MM.1S (cell line): ENCODE measurements around the gene CFI.

Experiments
- DNase-seq: peaks from one replicate; pipeline ENCODE4 v3.0.0-alpha.2; 2015
- H2AFZ ChIP-seq: fragments of 300-600 bp; sonication (generic); 2 replicates; pipeline ENCODE4 v1.6.0; 2016; ENCODE audit warnings: antibody characterized with exemption, low read length
- H3F3A ChIP-seq: fragments of 300-600 bp; sonication (generic); 2 replicates; pipeline ENCODE4 v1.6.1; 2016; ENCODE audit warnings: mild to moderate bottlenecking, antibody characterized with exemption, low read length, moderate library complexity, mixed read lengths; ENCODE audit not compliant: insufficient read depth
- H3K27ac ChIP-seq: fragments of 300-600 bp; sonication (generic); 2 replicates; pipeline ENCODE4 v1.5.1; 2016; ENCODE audit warnings: mild to moderate bottlenecking, low read length
- H3K27me3 ChIP-seq: fragments of 300-600 bp; sonication (generic); replicated peaks from 2 replicates; pipeline ENCODE4 v1.6.0; 2016; ENCODE audit warnings: low read length; ENCODE audit not compliant: insufficient read depth
- H3K36me3 ChIP-seq: fragments of 300-600 bp; sonication (generic); replicated peaks from 2 replicates; pipeline ENCODE4 v1.6.1; 2016; ENCODE audit warnings: mild to moderate bottlenecking, low read length, mixed read lengths; ENCODE audit not compliant: insufficient read depth
- H3K4me1 ChIP-seq: fragments of 300-600 bp; sonication (generic); 2 replicates; pipeline ENCODE4 v1.6.1; 2016; ENCODE audit warnings: low read length, mixed read lengths
- H3K4me2 ChIP-seq: fragments of 300-600 bp; sonication (generic); 2 replicates; pipeline ENCODE4 v1.6.0; 2016; ENCODE audit warnings: low read depth, low read length
- H3K4me3 ChIP-seq: fragments of 300-600 bp; sonication (generic); 2 replicates; pipeline ENCODE4 v1.5.1; 2016; ENCODE audit warnings: low read length, mixed read lengths
- H3K79me2 ChIP-seq: fragments of 300-600 bp; sonication (generic); 2 replicates; pipeline ENCODE4 v1.6.1; 2016; ENCODE audit warnings: mixed run types, low read length, mixed read lengths
- H3K9ac ChIP-seq: fragments of 300-600 bp; sonication (generic); 2 replicates; pipeline ENCODE4 v1.6.1; 2016; ENCODE audit warnings: low read length, mixed read lengths
- H3K9me2 ChIP-seq: fragments of 300-600 bp; sonication (generic); replicated peaks from 2 replicates; pipeline ENCODE4 v1.6.1; 2016; ENCODE audit warnings: mild to moderate bottlenecking, low read length, mixed read lengths; ENCODE audit not compliant: insufficient read depth
- H3K9me3 ChIP-seq: fragments of 300-600 bp; sonication (generic); replicated peaks from 2 replicates; pipeline ENCODE4 v1.6.1; 2016; ENCODE audit warnings: mild to moderate bottlenecking, low read length, mixed read lengths; ENCODE audit not compliant: insufficient read depth
- H4K20me1 ChIP-seq: fragments of 300-600 bp; sonication (generic); 2 replicates; pipeline ENCODE4 v1.6.1; 2016; ENCODE audit warnings: mild to moderate bottlenecking, low read length, moderate library complexity, mixed read lengths; ENCODE audit not compliant: insufficient read depth
- EZH2 ChIP-seq: fragments of 300-600 bp; sonication (generic); optimal IDR thresholded peaks from 2 replicates; pipeline ENCODE3; 2017; ENCODE audit warnings: low read depth, mild to moderate bottlenecking, antibody characterized with exemption, low read length, mixed read lengths
- EZH2phosphoT487 ChIP-seq: fragments of 300-600 bp; sonication (generic); IDR thresholded peaks from 2 replicates; pipeline ENCODE4 v1.6.1; 2018; ENCODE audit warnings: antibody characterized with exemption, low read length
- TF ChIP-seq, protein P1 (sequence below): fragments of 300-600 bp; sonication (generic); IDR thresholded peaks from 2 replicates; pipeline ENCODE4 v1.5.1; 2016; ENCODE audit warnings: antibody characterized with exemption, low read length, mixed read lengths

CFI gene

DNA sequence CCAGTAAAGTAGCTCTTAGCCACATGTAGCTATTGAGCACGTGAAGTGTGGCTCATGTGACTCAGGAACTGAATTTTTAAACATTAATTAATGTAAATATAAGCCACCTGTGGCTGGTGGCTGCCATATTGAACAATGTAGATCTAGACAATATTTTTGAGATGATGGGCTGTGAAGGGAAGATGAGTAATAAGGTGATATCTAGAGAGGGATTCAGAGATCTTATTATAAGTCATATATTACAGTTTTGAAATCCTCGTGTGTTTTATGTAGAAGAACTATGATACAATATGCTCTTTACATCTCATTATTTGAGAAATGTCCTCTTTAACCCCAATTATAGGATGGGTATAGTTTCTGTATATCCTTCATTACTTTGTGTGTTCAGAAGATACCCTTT is 19.4 kb upstream of the CFI start:
- H3K9me3 ChIP-seq = no peaks in the 10 kb centered on the region
- no peak overlapping the region for H3K4me2 ChIP-seq
- no peak overlapping the region for H3K9ac ChIP-seq
- H3K36me3 ChIP-seq = peaks cover 8% of the 10 kb centered on the region; the same call in 1 of the 2 replicates
- H3F3A ChIP-seq = no peaks in the 10 kb centered on the region; the same call in 1 of the 2 replicates
- DNase-seq = no peak
- no peaks in the 10 kb centered on the region for H4K20me1 ChIP-seq
- no peak overlapping the region for H2AFZ ChIP-seq
- peaks cover 33% of the 10 kb centered on the region for H3K79me2 ChIP-seq
- H3K9me2 ChIP-seq = no peaks in the 10 kb centered on the region
- no peaks in the 10 kb centered on the region for H3K27me3 ChIP-seq
- H3K4me1 ChIP-seq = 0 out of 2 replicates have a peak, but pooled peaks cover 8% of the 10 kb centered on the region
- H3K4me3 ChIP-seq = no peak overlapping the region
- TF ChIP-seq EZH2phosphoT487 (no peak), EZH2 (no peak)
- TF ChIP-seq, protein P1, sequence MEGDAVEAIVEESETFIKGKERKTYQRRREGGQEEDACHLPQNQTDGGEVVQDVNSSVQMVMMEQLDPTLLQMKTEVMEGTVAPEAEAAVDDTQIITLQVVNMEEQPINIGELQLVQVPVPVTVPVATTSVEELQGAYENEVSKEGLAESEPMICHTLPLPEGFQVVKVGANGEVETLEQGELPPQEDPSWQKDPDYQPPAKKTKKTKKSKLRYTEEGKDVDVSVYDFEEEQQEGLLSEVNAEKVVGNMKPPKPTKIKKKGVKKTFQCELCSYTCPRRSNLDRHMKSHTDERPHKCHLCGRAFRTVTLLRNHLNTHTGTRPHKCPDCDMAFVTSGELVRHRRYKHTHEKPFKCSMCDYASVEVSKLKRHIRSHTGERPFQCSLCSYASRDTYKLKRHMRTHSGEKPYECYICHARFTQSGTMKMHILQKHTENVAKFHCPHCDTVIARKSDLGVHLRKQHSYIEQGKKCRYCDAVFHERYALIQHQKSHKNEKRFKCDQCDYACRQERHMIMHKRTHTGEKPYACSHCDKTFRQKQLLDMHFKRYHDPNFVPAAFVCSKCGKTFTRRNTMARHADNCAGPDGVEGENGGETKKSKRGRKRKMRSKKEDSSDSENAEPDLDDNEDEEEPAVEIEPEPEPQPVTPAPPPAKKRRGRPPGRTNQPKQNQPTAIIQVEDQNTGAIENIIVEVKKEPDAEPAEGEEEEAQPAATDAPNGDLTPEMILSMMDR = no peak
- H3K27ac ChIP-seq = no peak overlapping the region

DNA sequence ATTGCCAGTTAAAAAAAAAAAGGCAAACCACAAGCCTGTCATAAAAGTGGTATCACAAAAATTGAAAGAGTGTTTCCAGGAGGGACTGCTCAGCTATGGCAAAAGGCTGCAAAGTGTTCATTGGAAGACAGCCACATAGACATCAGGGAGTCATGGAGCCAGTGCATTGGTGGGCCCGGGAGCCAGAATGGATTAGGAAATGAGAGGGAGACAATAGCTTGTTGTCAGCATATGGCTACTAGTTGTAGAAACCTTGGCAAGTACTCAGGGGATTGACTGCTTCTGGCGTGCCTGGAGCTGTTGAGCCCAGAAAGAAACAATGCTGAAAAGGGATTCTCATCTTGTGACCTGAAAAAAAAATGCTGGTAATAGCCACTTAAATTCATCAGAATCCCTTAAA is 18.8 kb upstream of the CFI start:
- Histone ChIP-seq H3K9ac (no peak overlapping the region), H3F3A (no peaks in the 10 kb centered on the region; the same call in 1 of the 2 replicates), H3K4me3 (no peak overlapping the region), H3K4me1 (0 out of 2 replicates have a peak, but pooled peaks cover 8% of the 10 kb centered on the region), H3K9me2 (no peaks in the 10 kb centered on the region), H4K20me1 (no peaks in the 10 kb centered on the region), H2AFZ (no peak overlapping the region), H3K9me3 (no peaks in the 10 kb centered on the region), H3K27ac (no peak overlapping the region), H3K79me2 (peaks cover 39% of the 10 kb centered on the region), H3K36me3 (peaks cover 8% of the 10 kb centered on the region; the same call in 1 of the 2 replicates), H3K4me2 (no peak overlapping the region), H3K27me3 (no peaks in the 10 kb centered on the region)
- no peak for DNase-seq
- no peak for TF ChIP-seq EZH2
- TF ChIP-seq, protein P1 = no peak
- no peak for TF ChIP-seq EZH2phosphoT487

DNA sequence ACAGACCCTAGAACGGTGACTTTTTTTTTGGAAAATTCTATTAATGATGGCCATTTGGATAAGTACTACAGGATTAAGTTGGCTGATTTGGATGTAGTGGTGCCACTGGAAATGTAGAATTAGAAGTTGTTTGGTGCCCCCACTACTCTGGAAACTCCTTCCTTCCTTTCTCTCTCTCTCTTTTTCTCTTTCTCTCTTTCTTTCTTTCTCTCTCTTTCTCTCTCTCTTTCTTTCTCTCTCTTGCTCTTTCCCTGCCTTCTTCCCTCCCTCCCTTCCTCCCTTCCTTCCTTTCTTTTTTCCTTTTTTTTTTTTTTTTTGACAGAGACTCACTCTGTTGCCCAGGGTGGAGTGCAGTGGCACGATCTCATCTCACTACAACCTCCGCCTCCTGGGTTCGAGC is 16.5 kb upstream of the CFI start:
- Histone ChIP-seq H3F3A (peaks cover 4% of the 10 kb centered on the region; the same call in 1 of the 2 replicates), H4K20me1 (no peaks in the 10 kb centered on the region), H3K9ac (no peak overlapping the region), H3K4me3 (no peak overlapping the region), H3K4me1 (0 out of 2 replicates have a peak, but pooled peaks cover 8% of the 10 kb centered on the region), H3K4me2 (no peak overlapping the region), H3K36me3 (peaks cover 5% of the 10 kb centered on the region; the same call in 1 of the 2 replicates), H3K27ac (no peak overlapping the region), H2AFZ (no peak overlapping the region), H3K79me2 (peaks cover 40% of the 10 kb centered on the region), H3K9me2 (no peaks in the 10 kb centered on the region), H3K27me3 (no peaks in the 10 kb centered on the region), H3K9me3 (no peaks in the 10 kb centered on the region)
- DNase-seq = no peak
- no peak for TF ChIP-seq EZH2
- TF ChIP-seq, protein P1 = no peak
- no peak for TF ChIP-seq EZH2phosphoT487
